ENCODE measurements around the gene TMEM69.
"Not testable (repeated sequence)": the region's sequence is repeated elsewhere in the genome, so short reads cannot be mapped to it uniquely, and the experiment has no call there.

TMEM69 gene

DNA sequence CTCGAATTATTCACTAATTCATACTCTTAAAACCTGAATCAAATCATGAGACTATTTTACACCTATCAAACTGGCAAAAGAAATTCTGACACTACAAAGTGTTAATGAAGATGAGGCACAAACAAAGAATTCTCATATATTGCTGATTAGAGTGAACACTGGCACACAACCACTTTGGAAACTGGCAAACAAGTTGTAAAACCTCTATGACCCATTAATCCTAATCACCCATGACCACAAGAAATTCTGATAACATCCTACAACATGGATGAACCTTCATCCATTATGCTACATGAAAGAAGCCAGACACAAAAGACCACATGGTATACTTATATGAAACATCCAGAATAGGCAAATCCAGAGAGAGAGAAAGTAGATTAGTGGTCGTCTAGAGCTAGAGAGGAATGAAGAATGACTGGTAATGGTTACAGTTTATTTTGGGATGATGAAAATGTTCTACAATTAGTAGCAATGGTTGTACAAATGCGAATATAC, 10.2 kb upstream of the TMEM69 start:
- no peak for DNase-seq (ENCODE audit: low read depth in 3 of 3, low spot score in 1 of 3)

DNA sequence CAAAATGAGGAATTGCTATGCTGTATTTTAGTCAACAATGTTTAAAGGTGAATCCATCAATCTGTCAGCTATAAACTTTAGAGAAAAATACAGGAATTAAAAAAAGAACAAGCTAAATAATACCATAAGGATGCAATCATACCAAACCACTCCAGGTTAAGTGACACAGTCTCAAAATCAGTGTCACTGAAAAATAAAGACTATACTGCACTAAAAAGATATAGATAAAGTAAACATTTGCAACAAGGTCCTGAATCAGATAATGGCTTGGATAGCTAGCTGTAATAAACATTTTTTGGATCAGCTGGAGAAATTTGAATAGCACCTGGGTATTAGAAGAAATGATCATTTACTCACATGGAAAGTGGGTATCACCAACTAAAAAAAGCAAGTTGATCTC, 9.5 kb upstream of the TMEM69 start:
- DNase-seq (ENCODE audit: low read depth in 3 of 3, low spot score in 1 of 3): no peak

DNA sequence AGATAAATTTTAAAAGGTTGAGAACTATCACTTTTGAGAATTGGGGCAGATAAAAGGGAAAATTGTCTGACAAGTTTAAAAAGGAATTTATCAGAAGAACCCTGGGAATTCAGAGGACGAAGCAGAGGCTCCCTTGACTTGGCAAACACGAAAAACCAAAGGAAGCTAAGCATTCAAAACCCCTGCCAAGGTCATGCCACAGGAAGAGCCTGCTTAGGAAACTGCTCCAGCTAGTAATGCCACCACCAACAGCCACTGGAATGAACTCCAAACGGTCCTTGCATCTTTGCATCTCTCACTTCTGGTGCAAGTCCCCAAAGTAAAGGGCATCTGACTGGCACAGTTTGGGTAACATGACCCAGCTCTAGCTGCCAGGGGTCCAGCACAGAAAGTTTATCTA, 8.9 kb upstream of the TMEM69 start:
- no peak for DNase-seq (ENCODE audit: low read depth in 3 of 3, low spot score in 1 of 3)

DNA sequence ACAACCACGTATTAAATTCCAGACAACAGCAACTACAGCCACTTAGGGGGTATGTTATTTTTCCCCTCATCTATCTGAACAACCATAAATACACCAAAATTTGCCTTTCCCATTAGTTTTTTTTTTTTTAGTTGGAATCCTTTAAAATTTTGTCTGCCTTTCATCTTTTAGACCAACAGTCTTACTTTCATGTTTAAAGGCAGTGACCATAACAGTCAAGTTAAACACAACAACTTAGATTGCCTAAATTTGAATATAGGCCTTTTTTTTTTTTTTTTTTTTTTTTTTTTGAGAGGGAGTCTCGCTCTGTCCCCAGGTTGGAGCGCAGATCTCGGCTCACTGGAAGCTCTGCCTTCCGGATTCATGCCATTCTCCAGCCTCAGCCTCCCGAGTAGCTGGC, 5.0 kb upstream of the TMEM69 start:
- DNase-seq (ENCODE audit: low read depth in 3 of 3, low spot score in 1 of 3): no peak

DNA sequence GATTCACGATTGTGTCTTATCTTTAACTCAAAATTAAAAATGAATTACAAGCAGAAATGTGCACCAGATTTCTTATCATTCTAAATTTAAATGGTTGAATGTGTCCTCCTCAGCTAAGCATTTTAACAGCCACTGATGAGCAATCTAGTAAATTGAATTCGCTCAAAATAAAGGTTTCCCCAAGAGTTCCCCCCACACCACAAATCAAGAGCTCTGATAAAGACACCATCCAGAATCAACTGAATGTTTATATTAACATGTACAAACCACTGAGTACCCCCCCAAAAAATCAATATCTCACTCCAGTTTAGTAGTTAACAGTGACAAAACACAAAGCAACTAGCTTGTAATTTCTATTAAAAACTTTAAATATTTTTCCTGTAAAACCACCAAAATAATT, 3.6 kb upstream of the TMEM69 start:
- DNase-seq (ENCODE audit: low read depth in 3 of 3, low spot score in 1 of 3): no peak

DNA sequence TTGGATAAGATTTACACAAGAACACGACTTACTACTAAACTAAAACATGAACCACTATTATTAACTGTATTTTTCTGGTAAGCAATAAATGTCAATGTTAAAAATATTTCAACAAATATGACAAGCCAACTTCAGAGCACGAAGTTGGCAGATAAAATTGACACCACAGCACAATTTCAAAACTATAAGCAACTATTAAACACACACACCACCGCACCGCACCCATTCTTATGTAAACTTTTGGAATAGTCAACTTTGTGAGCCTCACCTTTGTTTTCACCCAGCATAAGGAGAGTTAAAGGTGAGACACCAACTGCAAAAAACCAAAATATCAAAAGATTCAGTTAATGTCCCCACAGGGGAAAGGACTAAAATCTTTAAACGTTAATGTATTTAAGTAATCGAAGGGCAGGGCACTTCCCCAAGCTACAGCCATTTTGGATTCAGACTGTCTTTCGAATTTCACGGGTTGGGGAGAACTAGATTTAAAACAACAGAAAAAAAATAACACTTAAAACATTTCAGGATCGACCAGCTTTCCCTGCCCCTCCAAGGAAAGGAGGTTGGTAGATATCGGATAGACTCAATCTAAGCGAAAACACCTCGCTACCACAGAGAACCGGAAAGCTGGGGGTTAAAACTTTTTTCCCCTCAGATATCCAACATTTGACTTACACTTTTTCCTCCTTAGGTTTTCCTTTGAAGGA, 2.5 kb upstream of the TMEM69 start:
- no peak for DNase-seq (ENCODE audit: low read depth in 3 of 3, low spot score in 1 of 3)

DNA sequence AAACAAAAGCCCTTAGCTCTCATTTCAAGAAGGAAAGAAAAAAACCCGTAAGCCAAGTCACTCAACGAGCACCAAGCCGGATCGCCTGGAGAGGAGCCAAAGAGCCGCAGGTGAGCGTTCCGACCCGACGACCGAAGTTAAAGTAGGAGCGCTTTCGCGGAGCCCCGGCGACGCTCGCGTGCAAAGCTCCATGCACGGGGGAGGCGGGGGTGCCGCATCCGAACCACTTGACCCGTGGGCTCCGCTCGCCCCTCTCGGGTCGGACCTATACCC, 2.0 kb upstream of the TMEM69 start:
- peak; percentile 16 to 42 (median 28) for DNase-seq (ENCODE audit: low read depth in 3 of 3, low spot score in 1 of 3)

DNA sequence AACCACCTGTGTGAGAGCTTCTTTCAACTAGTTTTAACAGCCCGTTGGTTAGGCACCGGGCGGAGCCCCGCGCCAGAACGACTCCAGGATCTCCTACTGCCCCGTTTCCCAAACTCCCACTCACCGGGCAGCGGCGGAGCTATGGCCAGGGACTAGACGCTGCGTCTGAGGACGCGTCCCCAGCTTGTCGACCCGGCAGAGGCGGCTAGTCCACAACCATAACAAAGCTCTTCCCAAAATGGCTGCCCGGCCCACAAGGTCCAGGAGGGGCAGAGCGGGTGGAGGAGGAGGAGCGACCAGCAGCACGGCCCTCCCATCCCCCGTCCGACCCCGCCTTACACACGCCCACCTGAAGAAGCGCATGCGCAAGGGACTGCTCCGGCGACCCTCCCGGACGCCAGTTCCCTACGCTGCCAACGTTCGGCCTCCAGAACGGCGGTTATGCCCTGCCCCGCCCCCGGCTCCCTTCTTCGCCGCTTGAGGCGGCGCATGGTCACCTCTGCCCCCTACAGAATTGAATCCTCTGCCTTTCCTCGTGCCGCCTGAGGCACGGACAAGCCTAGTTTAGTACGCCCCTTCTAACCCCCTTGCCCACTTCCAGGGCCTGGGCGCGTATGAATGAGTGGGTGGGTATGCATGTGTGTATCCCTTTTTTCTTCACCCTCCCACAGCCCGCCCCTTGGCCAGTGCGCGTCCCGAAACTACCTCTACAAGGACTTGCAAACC, 1.5 kb upstream of the TMEM69 start, which contains the start of gene GPBP1L1:
TSS of gene GPBP1L1 (minus strand) at position 246 of the 726 bp plus-strand sequence. CDS start 27,446 bp downstream, outside the sequence.
- peak; percentile 94 to 97 (median 97) for DNase-seq (ENCODE audit: low read depth in 3 of 3, low spot score in 1 of 3)

DNA sequence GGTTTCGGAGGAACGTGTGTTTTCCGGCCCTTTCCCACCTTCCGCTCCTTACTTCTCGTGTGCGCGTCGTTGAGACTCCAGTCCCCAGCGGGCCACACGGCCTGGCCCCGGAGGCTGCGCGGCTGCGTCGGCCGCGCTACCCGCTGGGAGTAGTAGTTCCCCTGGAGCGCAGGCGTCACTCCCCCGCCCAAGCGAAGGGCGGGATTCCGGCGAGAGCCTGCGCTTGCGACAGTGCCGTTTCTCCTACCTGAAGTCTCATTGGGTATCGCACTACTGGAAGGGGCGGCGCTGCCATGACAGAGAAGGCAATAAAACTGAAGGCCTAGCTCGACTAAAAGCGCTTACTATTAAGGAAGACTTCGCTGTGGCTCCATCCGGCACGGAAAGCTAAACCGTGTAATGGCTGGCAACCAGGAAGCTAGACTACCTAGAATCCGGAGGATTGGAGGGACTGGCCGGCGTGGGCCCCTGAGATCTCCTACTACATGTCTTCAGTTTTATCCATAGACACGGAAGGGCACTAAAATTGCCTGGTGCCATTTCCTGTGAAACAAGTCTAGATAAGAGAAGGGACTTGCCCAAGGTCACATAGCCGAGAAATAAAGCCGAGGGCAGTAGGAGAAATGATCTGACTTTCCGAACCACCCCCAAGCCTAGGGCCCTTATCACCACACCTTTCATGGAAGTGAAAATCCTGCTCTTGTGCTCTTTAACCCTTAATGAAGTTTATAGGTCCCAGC, 797 bp upstream of the TMEM69 start:
- DNase-seq (ENCODE audit: low read depth in 3 of 3, low spot score in 1 of 3): peak; percentile 86 to 93 (median 91)

DNA sequence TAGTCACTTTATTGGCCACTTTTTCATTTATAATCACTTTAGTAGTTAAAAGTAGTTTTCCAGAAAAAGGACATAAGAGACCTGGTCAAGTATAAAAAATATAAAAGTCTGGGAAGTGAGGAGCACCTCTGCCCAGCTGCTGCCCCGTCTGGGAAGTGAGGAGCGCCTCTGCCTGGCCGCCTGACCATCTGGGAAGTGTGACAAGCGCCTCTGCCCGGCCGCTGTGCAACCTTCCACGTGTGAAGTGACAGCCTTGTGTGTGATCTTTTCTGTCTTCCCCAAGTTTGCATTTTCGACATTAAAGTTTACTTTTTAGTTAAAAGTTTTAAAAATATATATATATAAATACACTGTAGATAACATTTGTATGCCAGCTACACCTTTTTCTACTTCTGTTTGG, 5.8 kb downstream of the TMEM69 start:
- DNase-seq (ENCODE audit: low read depth in 3 of 3, low spot score in 1 of 3): not testable (repeated sequence)

DNA sequence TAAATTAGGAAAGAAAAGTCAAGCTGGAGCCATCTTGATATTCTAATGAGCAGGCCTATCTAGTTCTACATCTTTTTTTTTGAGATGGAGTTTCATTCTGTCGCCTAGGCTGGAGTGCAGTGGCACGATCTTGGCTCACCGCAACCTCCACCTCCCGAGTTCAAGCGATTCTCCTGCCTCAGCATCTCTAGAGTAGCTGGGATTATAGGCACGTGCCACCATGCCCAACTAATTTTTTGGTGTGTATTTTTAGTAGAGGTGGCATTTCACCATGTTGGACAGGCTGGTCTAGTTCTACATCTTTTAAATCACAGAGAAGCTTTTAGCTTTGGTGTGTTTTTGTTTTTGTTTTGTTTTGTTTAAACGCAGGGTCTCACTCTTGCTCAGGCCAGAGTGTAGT, 6.8 kb downstream of the TMEM69 start:
- DNase-seq (ENCODE audit: low read depth in 3 of 3, low spot score in 1 of 3): no peak

DNA sequence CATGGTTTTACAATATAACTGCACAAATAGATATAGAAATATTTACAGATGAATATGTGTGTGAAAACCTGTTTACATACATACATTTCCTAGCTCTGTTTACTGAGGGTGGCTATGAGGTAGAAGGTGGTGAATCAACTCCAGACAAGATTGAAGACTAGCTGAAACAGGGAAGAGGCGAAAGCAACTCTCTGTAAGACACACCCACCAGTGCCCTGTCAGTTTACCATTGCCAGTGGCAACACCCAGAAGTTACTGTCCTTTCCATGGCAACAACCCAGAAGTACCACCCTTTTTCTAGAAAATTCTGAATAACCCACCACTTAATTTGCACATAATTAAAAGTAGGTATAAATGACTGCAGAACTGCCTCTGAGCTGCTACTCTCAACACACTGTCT, 16.7 kb downstream of the TMEM69 start:
- DNase-seq (ENCODE audit: low read depth in 3 of 3, low spot score in 1 of 3): no peak

DNA sequence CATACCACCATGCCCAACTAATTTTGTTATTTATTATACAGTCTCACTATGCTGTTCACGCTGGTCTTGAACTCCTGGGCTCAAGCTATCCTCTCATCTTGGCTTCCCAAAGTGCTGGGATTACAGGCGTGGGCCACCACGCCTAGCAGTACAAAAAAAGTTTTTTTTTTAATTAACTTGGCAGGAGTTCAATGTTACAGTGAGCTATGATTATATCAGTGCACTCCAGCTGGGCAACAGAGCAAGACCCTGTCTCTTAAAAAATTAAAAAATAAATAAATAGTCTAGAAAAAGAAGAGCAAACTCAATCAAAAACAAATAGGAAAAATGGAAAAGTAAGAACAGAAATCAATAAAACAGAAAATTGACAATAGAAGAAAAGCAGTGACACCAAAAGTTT, 25.7 kb downstream of the TMEM69 start:
- DNase-seq (ENCODE audit: low read depth in 3 of 3, low spot score in 1 of 3): no peak

DNA sequence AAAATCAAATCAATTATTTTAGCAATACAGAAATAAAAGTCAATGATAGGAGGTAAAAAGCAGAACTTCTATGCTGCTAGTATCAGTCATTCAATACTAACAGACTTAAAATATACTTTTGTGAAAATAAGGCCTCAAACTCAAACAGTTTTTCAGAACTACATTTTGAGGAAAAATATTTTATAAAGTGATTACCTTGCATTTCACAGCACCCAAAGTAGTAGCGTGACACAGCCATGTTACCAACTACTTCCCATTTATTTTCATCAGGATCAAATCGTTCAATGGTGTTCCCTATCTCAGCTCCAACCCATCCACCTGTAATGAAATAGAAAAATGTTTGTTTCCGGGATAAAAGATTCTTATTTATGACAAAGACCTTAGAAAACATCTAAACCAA, 28.7 kb downstream of the TMEM69 start:
- DNase-seq (ENCODE audit: low read depth in 3 of 3, low spot score in 1 of 3): no peak

DNA sequence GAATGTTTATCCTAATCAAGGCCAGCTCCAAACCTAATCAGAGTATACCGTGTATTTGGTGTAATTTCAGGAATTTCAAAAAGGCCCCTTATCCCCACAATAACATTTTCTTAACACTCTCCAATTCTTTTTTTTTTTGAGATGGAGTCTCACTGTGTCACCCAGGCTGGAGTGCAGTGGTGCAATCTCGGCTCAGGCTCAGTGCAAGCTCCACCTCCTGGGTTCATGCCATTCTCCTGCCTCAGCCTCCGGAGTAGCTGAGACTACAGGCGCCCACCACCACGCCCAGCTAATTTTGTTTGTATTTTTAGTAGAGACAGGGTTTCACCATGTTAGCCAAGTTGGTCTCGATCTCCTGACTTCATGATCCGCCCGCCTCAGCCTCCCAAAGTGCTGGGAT, 29.4 kb downstream of the TMEM69 start:
- not testable (repeated sequence) for DNase-seq (ENCODE audit: low read depth in 3 of 3, low spot score in 1 of 3)

DNA sequence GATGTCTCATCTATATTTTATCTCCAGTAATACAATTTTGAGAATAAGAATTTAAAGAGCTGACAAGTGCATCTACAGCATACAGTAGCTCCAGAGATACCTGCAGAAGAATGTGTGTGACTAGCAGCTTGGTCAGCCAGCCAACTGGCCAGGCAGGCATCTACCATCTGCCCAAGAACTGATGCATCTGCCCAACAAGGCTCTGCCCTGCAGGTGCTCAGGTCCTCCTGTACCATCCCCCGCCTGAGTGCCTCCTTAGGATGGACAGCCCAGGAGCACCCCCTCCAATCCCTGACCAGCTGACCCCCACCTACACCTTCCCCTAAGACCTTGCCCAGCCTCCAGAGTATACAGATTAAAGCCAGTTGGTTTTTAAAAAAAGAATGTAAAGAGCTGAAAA, 30.3 kb downstream of the TMEM69 start:
- no peak for DNase-seq (ENCODE audit: low read depth in 3 of 3, low spot score in 1 of 3)

DNA sequence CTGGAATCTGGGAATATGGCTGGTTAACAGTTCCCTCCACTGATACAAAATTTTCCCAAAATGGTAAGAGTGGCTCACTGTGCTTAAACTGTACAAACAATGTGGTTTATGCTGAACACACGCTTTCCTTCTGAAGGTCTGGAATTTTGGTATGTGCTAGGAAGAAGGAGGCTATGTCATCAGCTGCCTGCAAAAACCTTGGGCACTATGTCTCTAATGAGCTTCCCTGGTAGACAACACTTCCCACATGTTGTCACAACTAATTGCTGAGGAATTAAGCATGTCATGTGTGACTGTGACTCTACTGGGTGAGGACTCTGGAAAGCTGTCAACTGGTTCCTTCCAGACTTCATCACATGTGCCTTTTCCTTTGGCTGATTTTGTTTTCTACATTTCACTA, 33.2 kb downstream of the TMEM69 start:
- no peak for DNase-seq (ENCODE audit: low read depth in 3 of 3, low spot score in 1 of 3)

DNA sequence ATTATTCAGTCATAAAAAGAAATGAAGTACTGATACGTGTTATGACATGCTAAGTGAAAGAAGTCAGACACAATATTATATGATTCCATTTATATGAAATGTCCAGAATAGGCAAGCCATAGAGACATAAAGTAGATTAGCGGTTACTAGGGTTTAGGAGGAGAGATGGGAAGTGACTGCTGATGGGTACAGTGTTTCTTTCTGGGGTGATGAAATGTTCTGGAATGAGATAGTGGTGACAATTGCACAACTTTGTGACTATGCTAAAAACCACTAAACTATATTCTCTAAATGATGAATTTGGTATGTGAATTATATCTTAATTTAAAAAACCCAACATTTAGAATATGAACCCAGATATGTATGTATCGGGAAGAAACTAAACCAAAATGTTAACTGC, 34.8 kb downstream of the TMEM69 start:
- no peak for DNase-seq (ENCODE audit: low read depth in 3 of 3, low spot score in 1 of 3)

DNA sequence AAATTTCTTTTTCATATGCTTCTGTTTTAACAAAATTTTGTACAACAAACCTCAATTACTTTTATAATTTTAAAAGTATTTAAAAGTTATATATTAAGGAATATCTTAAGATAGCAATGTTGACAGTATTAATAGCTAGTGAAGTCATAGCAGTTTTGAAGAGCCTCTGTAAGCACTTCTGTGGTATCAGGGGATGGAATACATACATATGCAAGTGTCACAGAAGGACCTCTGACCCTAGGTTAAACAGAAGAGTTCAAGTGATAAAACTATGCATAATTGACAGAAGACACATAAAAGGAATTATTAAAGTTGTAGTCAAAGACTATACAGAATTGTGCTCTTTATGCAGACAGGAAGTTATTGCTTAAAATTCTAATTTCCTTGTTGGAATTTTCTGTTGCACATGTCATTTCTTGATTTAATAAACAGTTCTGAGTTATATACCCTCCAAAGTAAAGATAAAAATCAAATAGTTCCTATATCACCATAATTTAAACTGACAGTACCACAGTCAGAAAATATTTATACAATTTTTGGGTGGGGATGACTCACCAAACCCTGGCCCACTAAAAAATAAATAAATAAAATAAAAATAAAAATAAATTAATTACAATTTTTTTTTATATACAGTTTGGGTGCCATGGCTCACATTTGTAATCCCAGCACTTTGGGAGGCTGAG, 35.4 kb downstream of the TMEM69 start:
- DNase-seq (ENCODE audit: low read depth in 3 of 3, low spot score in 1 of 3): no peak

DNA sequence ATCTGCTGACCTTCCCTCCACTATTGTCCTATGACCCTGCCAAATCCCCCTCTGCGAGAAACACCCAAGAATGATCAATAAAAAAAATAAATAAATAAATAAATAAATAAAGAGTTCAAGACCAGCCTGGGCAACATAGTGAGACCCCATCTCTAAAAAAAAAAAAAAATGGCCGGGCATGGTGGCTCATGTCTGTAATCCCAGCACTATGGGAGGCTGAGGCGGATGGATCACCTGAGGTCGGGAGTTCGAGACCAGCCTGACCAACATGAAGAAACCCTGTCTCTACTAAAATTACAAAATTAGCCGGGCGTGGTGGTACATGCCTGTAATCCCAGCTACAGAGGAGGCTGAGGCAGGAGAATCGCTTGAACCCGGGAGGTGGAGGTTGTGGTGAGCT, 38.0 kb downstream of the TMEM69 start:
- DNase-seq (ENCODE audit: low read depth in 3 of 3, low spot score in 1 of 3): not testable (repeated sequence)

DNA sequence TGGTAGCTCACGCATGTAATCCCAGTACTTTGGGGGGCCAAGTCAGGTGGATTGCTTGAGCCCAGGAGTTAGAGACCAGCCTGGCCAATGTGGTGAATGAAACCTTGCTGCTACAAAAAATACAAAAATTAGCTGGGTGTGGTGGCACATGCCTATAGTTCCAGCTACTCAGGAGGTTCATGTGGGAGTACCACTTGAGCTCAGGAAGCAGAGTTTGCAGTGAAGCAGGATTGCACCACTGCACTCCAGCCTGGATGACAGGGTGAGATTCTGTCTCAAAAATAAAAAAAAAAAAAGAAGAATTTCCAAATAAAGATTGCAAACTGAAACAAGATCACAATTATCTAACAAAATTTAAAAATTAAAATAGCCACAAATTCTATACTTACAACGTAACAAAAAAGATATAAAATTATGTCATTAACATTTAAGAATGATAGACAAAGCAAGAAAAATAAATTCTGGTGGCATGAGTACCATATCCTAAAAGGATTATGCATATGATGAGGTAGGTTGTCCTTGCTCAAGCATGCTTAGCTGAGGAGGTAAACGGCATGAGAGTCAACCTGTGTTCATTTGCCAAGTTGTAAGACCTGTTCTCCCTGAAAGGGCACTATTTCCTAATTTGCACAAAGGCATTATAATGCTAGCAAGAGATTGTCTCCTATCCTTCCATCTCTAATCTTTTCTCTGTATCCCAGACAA, 42.2 kb downstream of the TMEM69 start:
- no peak for DNase-seq (ENCODE audit: low read depth in 3 of 3, low spot score in 1 of 3)

All from stimulated activated CD4-positive, alpha-beta T cell treated with anti-CD3 and anti-CD28 coated beads, TNF-alpha, amount 100 ng/mL, for 1 hour (primary cell).